ENCODE data around the gene SHISA6. TPM values are rescaled to one million over a fixed set of nuclear protein-coding genes. Genes with fewer than 3 reads are reported as not detected.

Gene SHISA6
- total RNA-seq, 1 experiment from 2014 or later = 1.0 TPM

DNA sequence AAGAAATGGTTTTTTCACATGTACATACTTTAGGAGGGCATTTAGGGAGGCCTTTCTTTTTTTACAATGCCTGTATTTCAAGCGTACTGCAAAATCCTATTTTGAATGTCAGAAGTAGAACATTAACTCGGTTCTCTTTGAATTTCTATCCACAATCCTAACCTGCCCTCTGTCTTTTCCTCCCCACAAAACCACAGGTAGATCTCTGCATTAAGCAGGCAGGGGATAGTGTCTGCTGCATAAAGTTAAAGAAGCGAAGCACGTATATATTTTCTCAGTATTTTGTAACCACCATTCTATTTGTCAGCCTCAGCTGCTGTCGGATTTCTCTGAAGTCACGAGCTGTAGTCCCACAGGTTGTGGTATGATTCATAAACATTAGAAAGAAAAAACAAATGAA lies 137.5 kb downstream of the SHISA6 start:
- no peaks in the 10 kb centered on the region for H3K27me3 ChIP-seq (ENCODE audit: control insufficient read depth, insufficient read depth, low read length)
- DNase-seq = no peak
- H3K36me3 ChIP-seq (replicated peaks; ENCODE audit: control insufficient read depth, insufficient read depth, low read length) = no peaks in the 10 kb centered on the region
- H3K4me3 ChIP-seq (ENCODE audit: insufficient read depth, low read depth, low read length) = no peak overlapping the region

DNA sequence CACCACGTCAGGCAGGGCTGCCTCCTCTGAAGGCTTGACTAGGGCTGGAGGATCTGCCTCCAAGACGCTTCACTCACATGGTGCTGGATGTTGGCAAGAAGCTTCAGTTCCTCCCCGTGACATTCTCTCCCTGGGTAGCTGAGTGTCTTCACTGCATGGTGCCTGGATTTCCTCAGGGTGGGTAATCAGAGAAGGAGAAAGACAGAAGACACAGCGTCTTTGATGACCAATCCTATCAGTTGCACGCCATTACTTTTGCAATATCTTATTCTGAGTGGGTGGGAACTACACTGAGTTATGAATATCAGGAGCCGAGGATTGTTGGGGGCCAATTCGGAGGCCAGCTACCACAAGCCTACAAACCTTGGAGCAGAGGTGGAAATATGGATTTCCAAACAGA lies 139.7 kb downstream of the SHISA6 start:
- Histone ChIP-seq H3K27me3 (ENCODE audit: control insufficient read depth, insufficient read depth, low read length) (no peaks in the 10 kb centered on the region), H3K4me3 (ENCODE audit: insufficient read depth, low read depth, low read length) (no peak overlapping the region), H3K36me3 (replicated peaks; ENCODE audit: control insufficient read depth, insufficient read depth, low read length) (no peaks in the 10 kb centered on the region)
- no peak for DNase-seq

DNA sequence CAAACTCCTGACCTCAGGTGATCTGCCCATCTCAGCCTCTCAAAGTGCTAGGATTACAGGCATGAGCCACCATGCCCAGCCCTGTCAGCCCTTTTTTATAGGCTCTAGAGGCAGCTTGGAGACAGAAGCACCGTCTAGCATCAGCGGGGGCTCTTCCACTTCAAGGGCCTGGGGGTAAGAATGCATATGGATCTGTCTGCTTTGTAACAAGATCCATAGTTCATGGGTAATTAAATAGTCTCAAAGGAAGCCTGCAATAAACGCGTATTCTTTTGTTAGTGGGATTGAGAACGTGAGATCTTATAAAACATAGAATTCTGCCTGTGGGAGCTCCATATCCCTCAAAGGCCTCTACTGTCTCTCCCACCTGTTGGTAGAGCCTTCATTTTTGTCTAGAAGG lies 142.1 kb downstream of the SHISA6 start:
- Histone ChIP-seq H3K4me3 (ENCODE audit: insufficient read depth, low read depth, low read length) (no peak overlapping the region), H3K36me3 (replicated peaks; ENCODE audit: control insufficient read depth, insufficient read depth, low read length) (no peaks in the 10 kb centered on the region), H3K27me3 (ENCODE audit: control insufficient read depth, insufficient read depth, low read length) (no peaks in the 10 kb centered on the region)
- DNase-seq = no peak

DNA sequence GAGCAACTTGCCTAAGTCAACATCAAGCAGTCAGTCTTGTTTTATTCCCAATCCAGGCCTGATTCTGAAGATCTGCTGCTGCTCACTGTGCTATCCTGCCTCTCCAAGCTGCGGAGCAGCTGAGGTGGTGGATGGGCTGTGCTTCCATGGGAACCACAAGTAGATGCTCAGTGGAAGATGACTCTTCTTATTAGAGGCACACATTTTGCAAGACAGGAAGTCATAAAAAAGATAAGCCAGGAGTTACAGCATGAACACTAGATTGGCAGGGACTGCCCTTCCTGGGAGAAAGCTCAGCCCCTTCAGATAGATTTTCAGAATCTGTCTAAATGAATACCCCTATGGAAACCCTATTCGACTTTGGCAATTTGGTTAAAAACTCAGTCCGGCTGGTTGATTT lies 143.1 kb downstream of the SHISA6 start:
- no peak for DNase-seq
- Histone ChIP-seq H3K27me3 (ENCODE audit: control insufficient read depth, insufficient read depth, low read length) (no peaks in the 10 kb centered on the region), H3K4me3 (ENCODE audit: insufficient read depth, low read depth, low read length) (no peak overlapping the region), H3K36me3 (replicated peaks; ENCODE audit: control insufficient read depth, insufficient read depth, low read length) (no peaks in the 10 kb centered on the region)

DNA sequence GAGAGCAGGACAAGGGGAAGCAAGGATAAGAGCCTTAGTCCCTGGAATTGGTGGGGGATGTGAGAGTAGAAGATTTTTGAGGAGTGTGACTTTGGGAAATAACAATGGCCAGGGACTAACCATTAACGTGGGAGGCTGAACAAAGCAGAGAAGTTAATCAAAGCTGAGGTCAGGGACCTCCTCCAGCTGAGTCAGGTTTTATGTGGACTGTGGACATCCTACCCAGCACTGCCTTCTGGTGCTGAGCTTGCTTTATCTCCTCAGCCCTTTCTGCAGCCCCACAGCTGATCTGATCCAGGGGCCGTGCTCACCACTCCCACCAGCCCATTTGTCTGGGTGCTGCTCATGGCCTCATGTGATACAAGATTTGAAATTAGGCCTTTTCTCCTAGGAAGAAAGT lies 146.6 kb downstream of the SHISA6 start:
- DNase-seq = no peak
- Histone ChIP-seq H3K27me3 (ENCODE audit: control insufficient read depth, insufficient read depth, low read length) (no peaks in the 10 kb centered on the region), H3K4me3 (ENCODE audit: insufficient read depth, low read depth, low read length) (no peak overlapping the region), H3K36me3 (replicated peaks; ENCODE audit: control insufficient read depth, insufficient read depth, low read length) (no peaks in the 10 kb centered on the region)

DNA sequence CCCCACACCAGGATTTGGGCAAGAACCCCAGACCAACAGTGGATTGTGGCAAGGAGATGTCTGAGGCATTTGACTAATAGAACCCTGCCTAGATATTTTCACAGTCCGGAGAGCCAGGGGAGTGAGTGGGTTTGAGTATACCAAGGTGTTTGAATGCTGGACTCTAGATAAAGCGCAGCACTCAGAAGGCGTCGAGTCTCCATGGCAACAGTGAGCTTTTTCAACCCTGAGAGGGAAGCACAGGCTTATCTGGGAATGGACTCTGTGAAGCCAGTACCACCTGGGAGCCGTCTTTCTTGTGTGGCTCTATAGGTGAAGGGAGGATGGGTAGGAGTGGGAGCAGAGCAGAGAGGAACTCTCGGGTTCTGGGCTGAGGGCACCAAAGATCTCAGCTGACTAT lies 147.0 kb downstream of the SHISA6 start:
- Histone ChIP-seq H3K4me3 (ENCODE audit: insufficient read depth, low read depth, low read length) (no peak overlapping the region), H3K27me3 (ENCODE audit: control insufficient read depth, insufficient read depth, low read length) (no peaks in the 10 kb centered on the region), H3K36me3 (replicated peaks; ENCODE audit: control insufficient read depth, insufficient read depth, low read length) (no peaks in the 10 kb centered on the region)
- DNase-seq = no peak

DNA sequence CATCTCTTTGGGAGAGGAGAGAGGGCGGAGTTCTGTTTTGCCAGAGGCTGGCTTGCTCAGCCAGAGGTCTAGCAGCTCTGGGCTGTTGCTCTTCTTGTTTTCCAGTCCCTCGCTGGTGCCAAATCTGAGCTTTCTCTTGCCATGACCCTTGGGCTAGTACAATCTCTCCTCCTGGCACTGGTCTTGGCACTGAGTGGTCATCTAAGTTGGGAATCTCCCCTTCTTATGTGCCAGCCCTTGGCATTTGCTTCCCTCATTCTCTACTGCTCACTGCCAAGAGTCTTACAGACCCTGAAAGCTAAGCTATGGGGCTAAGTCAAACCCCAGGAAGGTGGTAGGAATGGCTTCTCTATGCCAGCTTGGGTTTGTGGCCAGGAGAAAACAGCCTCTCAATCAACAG lies 148.6 kb downstream of the SHISA6 start:
- no peak for DNase-seq
- Histone ChIP-seq H3K36me3 (replicated peaks; ENCODE audit: control insufficient read depth, insufficient read depth, low read length) (no peaks in the 10 kb centered on the region), H3K27me3 (ENCODE audit: control insufficient read depth, insufficient read depth, low read length) (no peaks in the 10 kb centered on the region), H3K4me3 (ENCODE audit: insufficient read depth, low read depth, low read length) (no peak overlapping the region)

DNA sequence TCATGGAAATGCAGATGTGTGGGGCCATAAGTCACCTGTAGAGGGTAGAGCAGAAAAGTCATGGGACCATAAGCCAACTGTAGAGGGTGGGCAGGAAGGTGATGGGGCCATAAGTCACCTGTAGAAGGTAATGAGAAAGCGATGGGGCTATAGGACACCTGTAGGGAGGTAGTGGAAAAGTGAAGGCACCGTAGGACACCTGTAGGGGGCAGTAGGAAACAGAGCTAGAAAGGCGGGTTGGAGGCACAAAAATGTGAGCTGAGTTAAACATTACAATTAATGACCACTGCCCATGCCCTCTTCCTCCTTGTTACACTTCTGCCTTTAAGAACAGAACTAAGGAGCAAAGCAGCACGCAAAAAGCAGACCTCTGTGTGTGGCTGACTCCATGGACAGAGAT lies 150.1 kb downstream of the SHISA6 start:
- Histone ChIP-seq H3K36me3 (replicated peaks; ENCODE audit: control insufficient read depth, insufficient read depth, low read length) (no peaks in the 10 kb centered on the region), H3K4me3 (ENCODE audit: insufficient read depth, low read depth, low read length) (no peak overlapping the region), H3K27me3 (ENCODE audit: control insufficient read depth, insufficient read depth, low read length) (no peaks in the 10 kb centered on the region)
- DNase-seq = peak; percentile 36

DNA sequence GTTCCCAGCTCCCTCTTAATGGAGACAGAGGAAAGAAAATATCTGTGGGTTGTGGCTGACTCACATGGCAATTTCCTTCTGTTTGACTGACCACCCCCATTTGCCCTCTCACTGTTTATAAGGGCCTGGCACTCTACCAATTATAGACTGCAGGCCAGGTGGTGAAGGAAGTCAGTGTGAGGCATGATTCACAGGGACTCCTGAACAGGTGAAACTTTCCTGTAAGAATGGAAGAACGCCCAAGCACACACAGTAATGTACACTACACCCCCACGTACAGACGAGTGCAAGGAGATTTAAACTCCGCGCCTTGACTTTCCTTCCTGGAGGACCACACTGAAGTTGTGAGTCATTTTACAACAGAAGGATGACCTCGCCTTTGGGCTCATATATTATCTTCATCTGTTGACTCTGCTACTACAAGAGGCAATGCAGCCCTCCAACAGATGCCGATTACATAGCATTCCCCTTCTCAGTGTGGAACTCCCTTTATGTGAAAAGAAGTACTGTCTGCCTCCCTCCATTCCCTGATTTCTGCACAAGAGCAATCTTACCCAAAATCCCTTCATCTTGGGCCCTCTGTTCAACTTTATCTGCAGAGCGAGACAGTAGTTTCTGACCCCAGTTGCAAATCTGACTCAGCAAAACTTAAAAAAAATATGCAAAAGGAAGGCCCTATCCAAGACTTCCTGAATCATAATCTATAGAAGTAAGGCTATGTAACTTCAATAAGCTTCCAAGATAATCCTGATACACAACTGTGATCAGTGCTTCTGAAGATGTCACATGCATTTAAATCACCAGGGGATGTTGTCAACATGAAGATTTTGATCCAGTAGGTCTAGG lies 163.6 kb downstream of the SHISA6 start:
- no peak overlapping the region for H3K4me3 ChIP-seq (ENCODE audit: insufficient read depth, low read depth, low read length)
- DNase-seq = no peak
- no peaks in the 10 kb centered on the region for H3K36me3 ChIP-seq (replicated peaks; ENCODE audit: control insufficient read depth, insufficient read depth, low read length)
- H3K27me3 ChIP-seq (ENCODE audit: control insufficient read depth, insufficient read depth, low read length) = no peaks in the 10 kb centered on the region

DNA sequence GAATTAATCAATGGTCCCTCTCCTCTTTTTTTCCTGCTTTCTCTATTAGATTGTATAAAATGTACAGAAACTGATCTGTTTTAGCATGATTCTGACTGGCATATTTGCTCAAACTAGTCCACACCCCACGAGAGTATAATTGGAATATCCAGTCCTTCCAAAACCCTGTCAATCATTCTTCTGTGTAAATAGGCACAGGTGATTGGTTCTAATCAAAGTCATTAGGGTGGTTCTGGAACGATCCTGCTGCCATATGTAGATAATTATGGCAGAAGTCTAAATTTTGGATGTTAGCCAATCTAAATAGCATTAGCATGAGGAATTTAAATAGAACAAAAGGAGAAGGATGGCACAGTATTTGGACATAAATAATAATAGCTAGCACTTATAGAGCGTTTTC lies 165.7 kb downstream of the SHISA6 start:
- no peak for DNase-seq
- H3K4me3 ChIP-seq (ENCODE audit: insufficient read depth, low read depth, low read length) = no peak overlapping the region

DNA sequence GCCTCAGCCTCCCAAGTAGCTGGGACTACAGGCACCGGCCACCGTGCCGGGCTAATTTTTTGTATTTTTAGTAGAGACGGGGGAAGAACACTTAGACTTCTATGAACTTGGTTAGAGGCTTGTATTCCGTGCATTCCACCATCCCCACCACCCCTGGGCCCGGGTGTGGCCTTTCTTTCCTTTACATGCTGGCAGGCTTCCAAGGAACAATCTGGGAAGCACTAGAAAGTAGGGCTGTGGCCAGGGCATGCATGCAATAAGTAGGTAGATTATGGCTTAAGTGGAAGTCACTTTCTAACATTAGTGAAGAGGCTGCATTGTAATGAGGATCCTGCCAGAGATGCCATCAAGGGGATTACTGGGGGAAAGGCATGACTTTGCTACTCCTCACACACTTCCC lies 171.6 kb downstream of the SHISA6 start:
- Histone ChIP-seq H3K4me3 (ENCODE audit: insufficient read depth, low read depth, low read length) (no peak overlapping the region), H3K27me3 (ENCODE audit: control insufficient read depth, insufficient read depth, low read length) (no peaks in the 10 kb centered on the region), H3K36me3 (replicated peaks; ENCODE audit: control insufficient read depth, insufficient read depth, low read length) (no peaks in the 10 kb centered on the region)
- DNase-seq = no peak

More for the DNA sequence above, 165.7 kb downstream of the SHISA6 start:
- Histone ChIP-seq H3K27me3 (ENCODE audit: control insufficient read depth, insufficient read depth, low read length) (no peaks in the 10 kb centered on the region), H3K36me3 (replicated peaks; ENCODE audit: control insufficient read depth, insufficient read depth, low read length) (no peaks in the 10 kb centered on the region)

DNA sequence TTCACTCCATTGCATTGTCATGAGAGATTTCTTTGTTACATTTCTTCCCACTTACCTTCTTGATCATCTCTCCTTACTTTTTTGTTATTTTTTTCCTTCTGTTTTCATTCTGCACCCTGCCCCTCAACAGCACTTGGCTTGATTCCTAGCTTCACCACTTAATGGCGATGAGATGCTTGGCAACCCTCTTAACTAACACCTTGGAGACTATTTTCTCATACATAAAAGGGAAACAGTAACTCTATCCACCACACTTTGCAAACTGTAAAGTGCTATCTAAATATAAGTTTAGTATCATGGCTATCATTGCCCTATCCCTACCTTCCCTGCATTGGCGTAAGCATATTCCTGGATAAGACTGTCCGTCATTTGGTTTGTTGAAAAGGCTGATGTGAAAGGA lies 177.3 kb downstream of the SHISA6 start:
- no peak for DNase-seq
- H3K4me3 ChIP-seq (ENCODE audit: insufficient read depth, low read depth, low read length) = no peak overlapping the region
- no peaks in the 10 kb centered on the region for H3K27me3 ChIP-seq (ENCODE audit: control insufficient read depth, insufficient read depth, low read length)
- no peaks in the 10 kb centered on the region for H3K36me3 ChIP-seq (replicated peaks; ENCODE audit: control insufficient read depth, insufficient read depth, low read length)

DNA sequence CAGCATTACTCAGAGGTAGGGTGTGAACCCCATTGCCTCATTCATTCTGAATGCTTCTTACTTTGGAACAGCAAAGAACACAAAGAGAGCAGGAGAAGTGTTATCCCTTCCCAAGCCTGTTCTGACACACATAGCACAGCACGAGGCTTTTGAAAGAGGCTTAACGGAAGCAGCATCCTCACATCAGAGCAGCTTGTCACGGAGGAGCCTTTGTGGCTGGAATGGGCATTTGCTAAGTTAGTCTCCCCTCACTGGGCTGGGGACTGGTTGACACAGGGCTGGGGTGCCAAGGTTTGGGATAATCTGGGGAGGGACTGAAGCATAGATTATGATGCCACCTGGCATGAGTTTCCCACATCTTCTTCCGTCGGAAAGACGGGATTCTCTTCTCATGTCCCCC lies 189.7 kb downstream of the SHISA6 start:
- DNase-seq = no peak
- Histone ChIP-seq H3K36me3 (replicated peaks; ENCODE audit: control insufficient read depth, insufficient read depth, low read length) (no peaks in the 10 kb centered on the region), H3K27me3 (ENCODE audit: control insufficient read depth, insufficient read depth, low read length) (no peaks in the 10 kb centered on the region), H3K4me3 (ENCODE audit: insufficient read depth, low read depth, low read length) (no peak overlapping the region)

DNA sequence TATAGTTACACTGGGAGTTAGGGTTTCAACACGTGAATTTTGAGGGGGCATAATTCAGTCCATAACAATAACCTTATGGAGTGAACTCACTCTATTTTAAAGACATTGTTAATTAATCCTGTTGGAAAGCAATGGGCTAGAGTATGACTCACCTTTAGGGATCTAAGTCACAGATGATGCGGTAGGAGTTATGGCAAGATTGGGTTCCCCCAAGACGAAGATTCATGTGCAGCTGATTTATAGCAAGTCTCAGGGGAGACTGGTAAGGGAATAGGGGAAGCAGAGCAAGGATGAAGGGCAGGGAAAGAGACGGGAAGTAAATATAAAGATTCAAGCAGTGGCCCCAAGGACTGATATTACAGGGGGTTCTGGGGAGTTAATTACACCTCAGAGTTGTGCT lies 197.7 kb downstream of the SHISA6 start:
- no peak for DNase-seq
- Histone ChIP-seq H3K4me3 (ENCODE audit: insufficient read depth, low read depth, low read length) (no peak overlapping the region), H3K27me3 (ENCODE audit: control insufficient read depth, insufficient read depth, low read length) (no peaks in the 10 kb centered on the region), H3K36me3 (replicated peaks; ENCODE audit: control insufficient read depth, insufficient read depth, low read length) (no peaks in the 10 kb centered on the region)

DNA sequence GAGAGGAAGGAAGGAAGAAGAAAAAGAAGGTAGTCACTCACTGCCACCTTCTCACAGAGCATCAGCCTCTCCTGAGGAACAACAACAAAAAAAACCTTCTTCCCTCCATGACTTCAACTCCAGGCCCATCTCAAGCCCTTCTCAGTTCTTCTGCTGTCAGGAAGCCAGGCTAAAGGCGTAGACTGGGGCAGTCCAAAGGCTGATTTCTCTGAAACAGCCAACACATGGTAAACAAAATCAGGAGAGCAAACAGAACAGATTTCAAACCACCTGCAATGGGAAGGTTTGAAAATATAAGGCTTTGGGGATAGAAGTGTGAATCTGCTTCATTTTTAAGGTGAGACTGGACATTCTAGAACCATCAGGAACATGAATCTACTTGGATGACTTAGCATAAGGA lies 200.0 kb downstream of the SHISA6 start:
- no peak for DNase-seq
- H3K27me3 ChIP-seq (ENCODE audit: control insufficient read depth, insufficient read depth, low read length) = no peaks in the 10 kb centered on the region
- no peak overlapping the region for H3K4me3 ChIP-seq (ENCODE audit: insufficient read depth, low read depth, low read length)
- no peaks in the 10 kb centered on the region for H3K36me3 ChIP-seq (replicated peaks; ENCODE audit: control insufficient read depth, insufficient read depth, low read length)

DNA sequence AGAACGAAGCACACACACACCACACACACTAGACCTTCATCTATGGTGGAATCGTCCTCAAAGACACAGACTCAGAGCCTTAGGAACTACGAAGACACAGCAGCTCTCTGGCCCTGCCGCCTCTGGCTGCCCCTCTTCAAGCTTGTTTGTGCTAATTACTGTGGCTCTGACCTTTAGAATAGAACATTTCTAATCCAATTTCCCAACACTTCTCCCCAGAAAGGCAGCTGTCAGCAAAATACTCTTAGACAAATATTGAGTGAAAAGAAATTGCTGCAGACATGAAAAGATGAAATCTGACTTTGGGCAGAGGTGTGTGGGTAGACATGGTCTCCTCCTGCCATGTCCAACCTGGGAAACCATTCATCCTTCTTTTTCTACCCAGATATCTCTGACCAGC lies 205.3 kb downstream of the SHISA6 start:
- Histone ChIP-seq H3K27me3 (ENCODE audit: control insufficient read depth, insufficient read depth, low read length) (no peaks in the 10 kb centered on the region), H3K4me3 (ENCODE audit: insufficient read depth, low read depth, low read length) (no peak overlapping the region), H3K36me3 (replicated peaks; ENCODE audit: control insufficient read depth, insufficient read depth, low read length) (no peaks in the 10 kb centered on the region)
- no peak for DNase-seq
